Measurements from ENCODE around the gene TLE6. TPM values are rescaled to one million over a fixed set of nuclear protein-coding genes. Genes with fewer than 3 reads are reported as not detected.

The TLE6 gene
- total and polyA plus RNA-seq, 2 donors from 2014 or later = 3.7 to 5.2 TPM

DNA sequence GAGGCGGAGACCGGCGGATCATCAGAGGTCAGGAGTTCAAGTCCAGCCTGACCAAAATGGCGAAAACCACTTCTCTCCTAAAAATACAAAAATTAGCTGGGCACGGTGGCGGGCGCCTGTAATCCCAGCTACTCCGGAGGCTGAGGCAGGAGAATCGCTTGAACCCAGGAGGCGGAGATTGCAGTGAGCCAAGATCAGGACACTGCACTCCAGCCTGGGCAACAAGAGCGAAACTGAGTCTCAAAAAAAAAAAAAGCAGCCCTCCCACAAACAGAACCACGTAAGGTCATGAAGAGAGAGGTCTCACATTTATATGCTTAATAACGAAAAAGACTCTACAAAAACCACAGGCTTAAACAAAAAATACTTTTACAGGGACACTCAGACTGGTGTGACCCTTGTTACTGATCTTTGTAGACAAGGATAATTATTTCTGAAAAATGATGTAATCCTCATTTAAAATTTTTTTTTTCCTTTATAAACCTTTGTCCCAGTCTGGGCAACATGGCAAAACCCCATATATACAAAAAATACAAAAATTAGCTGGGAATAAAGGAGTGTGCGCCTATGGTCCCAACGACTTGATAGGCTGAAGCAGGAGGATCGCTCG, 31.7 kb upstream of the TLE6 start:
- Histone ChIP-seq H3K36me3 (ENCODE audit: control insufficient read depth in 2 of 3, insufficient read depth in 3 of 3, low read length in 3 of 3) (no peaks in the 10 kb centered on the region), H3K27ac (ENCODE audit: low read depth in 2 of 2, low read length in 2 of 2) (peak overlapping the region; percentile 94 to 98), H3K27me3 (ENCODE audit: control insufficient read depth, insufficient read depth, low read length) (no peaks in the 10 kb centered on the region), H3K4me1 (ENCODE audit: control insufficient read depth in 2 of 3, insufficient read depth in 2 of 3, low read depth in 1 of 3, low read length in 3 of 3) (peaks cover 0 to 14% (median 0%) of the 10 kb centered on the region in 3 donors), H3K9me3 (ENCODE audit: control insufficient read depth in 2 of 3, insufficient read depth in 1 of 3, low read length in 3 of 3) (no peaks in the 10 kb centered on the region), H3K9ac (ENCODE audit: low read length in 3 of 3) (peak overlapping the region; percentile 54 to 85 (median 69)), H3K4me3 (ENCODE audit: low read length in 3 of 3) (peak overlapping the region; percentile 74 to 92 (median 77))
- FAIRE-seq (no peak), DNase-seq (no peak)
- no peak for TF ChIP-seq CTCF (IDR thresholded peaks at IDR 0.05; ENCODE audit: borderline replicate concordance, extremely low read depth, insufficient read depth)
- intact Hi-C loops (cut with DNase I) = no loop called here

DNA sequence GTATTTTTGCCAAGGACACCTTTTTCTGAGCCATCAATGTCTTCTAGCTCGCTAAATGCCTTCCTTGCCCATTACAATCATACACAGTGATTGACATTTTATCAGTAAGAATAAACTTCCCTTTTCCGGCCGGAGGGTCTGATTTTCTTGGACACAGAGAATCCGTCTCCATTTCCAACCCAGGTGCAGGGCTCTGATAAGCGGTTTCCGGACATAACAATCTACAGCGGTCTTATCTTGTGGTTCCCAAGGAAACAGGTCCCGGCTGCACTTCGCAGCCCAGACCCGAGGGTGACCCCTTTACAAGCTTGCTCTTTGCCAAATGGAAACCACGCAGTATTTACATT, 27.5 kb upstream of the TLE6 start:
- DNase-seq (peak in 2 of 5 donors; percentile 42 to 85), FAIRE-seq (no peak)
- peak overlapping the region; percentile 96 to 100 for H3K27ac ChIP-seq (ENCODE audit: low read depth in 2 of 2, low read length in 2 of 2)
- H3K4me3 ChIP-seq (ENCODE audit: low read length in 3 of 3) = peak overlapping the region; percentile 89 to 96 (median 94)
- H3K36me3 ChIP-seq (ENCODE audit: control insufficient read depth in 2 of 3, insufficient read depth in 3 of 3, low read length in 3 of 3) = no peaks in the 10 kb centered on the region
- no peak for TF ChIP-seq CTCF (IDR thresholded peaks at IDR 0.05; ENCODE audit: borderline replicate concordance, extremely low read depth, insufficient read depth)
- intact Hi-C loops (cut with DNase I) = no loop called here
- H3K4me1 ChIP-seq (ENCODE audit: control insufficient read depth in 2 of 3, insufficient read depth in 2 of 3, low read depth in 1 of 3, low read length in 3 of 3) = peaks cover 0 to 11% (median 3%) of the 10 kb centered on the region in 3 donors
- peak overlapping the region; percentile 79 to 96 (median 89) for H3K9ac ChIP-seq (ENCODE audit: low read length in 3 of 3)
- no peaks in the 10 kb centered on the region for H3K27me3 ChIP-seq (ENCODE audit: control insufficient read depth, insufficient read depth, low read length)
- H3K9me3 ChIP-seq (ENCODE audit: control insufficient read depth in 2 of 3, insufficient read depth in 1 of 3, low read length in 3 of 3) = no peaks in the 10 kb centered on the region

DNA sequence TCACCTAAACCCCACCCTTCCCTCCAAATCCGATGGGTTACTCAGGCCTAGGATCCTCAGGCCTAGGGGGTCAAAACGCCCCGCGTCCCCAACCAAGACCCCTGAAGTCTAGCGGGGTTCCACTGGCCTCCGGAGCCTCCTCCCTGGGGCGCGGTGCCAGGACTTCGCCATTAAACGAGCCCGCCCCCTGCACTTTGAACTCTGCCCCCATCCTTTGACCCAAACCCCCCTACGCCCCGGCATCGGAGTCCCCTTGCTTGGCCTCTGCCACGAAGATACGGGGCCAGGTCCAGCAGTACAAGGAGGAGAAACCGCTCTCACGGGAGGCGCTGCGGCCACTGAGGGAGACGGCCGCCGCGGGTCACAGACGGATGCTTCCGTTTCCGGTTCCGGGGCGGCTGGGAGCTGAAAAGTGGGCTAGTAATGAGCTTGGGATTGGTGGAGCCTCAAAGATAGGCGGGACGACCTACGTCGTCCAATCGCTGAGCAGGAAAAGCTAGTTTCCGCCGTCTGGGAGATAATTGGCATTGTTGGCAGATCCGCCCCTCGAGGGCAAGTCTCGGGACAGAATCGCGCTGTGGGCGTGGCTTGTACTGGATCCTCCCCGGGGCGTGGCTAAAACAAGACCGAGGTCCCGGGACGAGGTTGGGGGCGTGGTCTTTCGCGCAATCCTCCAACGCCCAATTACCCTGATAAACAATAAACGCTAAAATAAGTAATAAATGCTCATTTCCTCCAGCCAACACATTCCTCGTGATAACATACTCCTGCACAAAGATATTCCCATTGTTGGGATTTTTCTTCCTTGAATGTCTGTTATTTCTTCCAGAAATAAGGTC, 26.9 kb upstream of the TLE6 start:
- DNase-seq (peak; percentile 100), FAIRE-seq (peak; percentile 99)
- Histone ChIP-seq H3K27ac (ENCODE audit: low read depth in 2 of 2, low read length in 2 of 2) (peak overlapping the region; percentile 96 to 100), H3K4me1 (ENCODE audit: control insufficient read depth in 2 of 3, insufficient read depth in 2 of 3, low read depth in 1 of 3, low read length in 3 of 3) (peaks cover 0 to 11% (median 3%) of the 10 kb centered on the region in 3 donors), H3K4me3 (ENCODE audit: low read length in 3 of 3) (peak overlapping the region; percentile 89 to 96 (median 94)), H3K36me3 (ENCODE audit: control insufficient read depth in 2 of 3, insufficient read depth in 3 of 3, low read length in 3 of 3) (no peaks in the 10 kb centered on the region), H3K27me3 (ENCODE audit: control insufficient read depth, insufficient read depth, low read length) (no peaks in the 10 kb centered on the region), H3K9ac (ENCODE audit: low read length in 3 of 3) (peak overlapping the region; percentile 79 to 96 (median 89)), H3K9me3 (ENCODE audit: control insufficient read depth in 2 of 3, insufficient read depth in 1 of 3, low read length in 3 of 3) (no peaks in the 10 kb centered on the region)
- intact Hi-C loops (cut with DNase I) = no loop called here
- TF ChIP-seq CTCF (IDR thresholded peaks at IDR 0.05; ENCODE audit: borderline replicate concordance, extremely low read depth, insufficient read depth) = peak; percentile 1
